ENCODE data around the gene CD79A. TPM values are rescaled to one million over a fixed set of nuclear protein-coding genes. Genes with fewer than 3 reads are reported as not detected.

CD79A gene
- 1 to 10 TPM; 8.6 to 9.3 TPM for total RNA-seq

GRCh38 chr19:41876847-41877832 lies at the start of gene CD79A:
TSS of gene CD79A (plus strand) at chr19:41877279. CDS start at chr19:41877305, 26 bp downstream.

DNA sequence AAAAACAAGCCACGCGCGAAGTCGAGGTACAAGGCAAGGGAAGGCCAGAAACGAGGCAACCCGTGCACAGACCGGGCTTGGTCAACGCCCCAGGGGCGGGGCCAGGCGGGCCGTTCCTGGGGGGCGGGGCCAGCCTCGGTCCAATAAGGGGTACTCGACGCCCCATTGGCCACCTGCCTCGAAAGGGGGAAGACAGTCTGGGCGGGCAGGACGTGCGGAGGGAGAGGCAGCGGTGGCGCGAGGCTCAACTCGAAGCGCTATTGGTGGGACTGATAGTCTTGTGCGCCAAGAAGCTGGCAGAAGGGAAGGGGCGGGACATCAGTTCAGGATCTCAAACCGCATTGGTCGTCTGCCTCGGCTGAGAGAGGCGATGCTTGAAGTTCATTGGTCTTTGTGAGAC lies 32.5 kb upstream of the CD79A start, which contains the start of gene LYPD4:
Gene LYPD4 (minus strand): TSS at position 83 of the 400 bp plus-strand sequence. CDS start 5,398 bp downstream, outside the sequence.

DNA sequence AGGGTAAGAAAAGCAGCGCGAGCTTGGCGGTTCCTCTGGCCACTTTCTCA lies 32.3 kb upstream of the CD79A start, which contains the start of gene DMRTC2:
Gene DMRTC2 (plus strand): TSS at position 42 of the 50 bp plus-strand sequence. CDS start 2,387 bp downstream, outside the sequence.

DNA sequence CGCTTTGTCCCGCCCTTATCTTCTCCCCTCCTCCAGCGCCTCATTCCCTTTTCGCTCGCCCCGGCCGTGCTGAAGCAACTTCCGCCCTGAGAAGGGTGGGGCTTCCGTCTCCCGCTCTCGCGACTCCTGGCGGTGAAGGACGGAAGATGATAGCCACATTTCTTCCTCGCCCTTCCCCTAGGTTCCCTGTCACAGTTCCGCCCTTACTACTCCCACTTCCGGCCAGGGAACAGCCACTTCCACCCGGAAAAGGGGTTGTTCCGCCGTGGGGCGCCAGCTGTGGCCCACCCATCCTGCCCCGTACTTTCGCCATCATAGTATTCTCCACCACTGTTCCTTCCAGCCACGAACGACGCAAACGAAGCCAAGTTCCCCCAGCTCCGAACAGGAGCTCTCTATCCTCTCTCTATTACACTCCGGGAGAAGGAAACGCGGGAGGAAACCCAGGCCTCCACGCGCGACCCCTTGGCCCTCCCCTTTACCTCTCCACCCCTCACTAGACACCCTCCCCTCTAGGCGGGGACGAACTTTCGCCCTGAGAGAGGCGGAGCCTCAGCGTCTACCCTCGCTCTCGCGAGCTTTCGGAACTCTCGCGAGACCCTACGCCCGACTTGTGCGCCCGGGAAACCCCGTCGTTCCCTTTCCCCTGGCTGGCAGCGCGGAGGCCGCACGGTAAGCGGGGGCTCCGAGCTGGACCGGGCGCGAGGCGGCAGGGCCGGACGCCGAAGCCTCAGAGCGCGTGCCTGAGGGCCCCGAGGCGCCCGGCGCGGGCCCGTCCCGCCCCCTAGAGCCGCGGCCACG lies 17.3 kb upstream of the CD79A start, which contains the start of gene RPS19:
Gene RPS19 (plus strand): TSS at position 638 of the 801 bp plus-strand sequence. CDS start 520 bp downstream, outside the sequence.

GRCh38 chr19:41882568-41883462 lies 5.7 kb downstream of the CD79A start, which contains the start of gene ARHGEF1:
TSS of gene ARHGEF1 (plus strand) at chr19:41883184. CDS start at chr19:41888083, 4,899 bp downstream.

GRCh38 chr19:41928221-41928683 lies 51.2 kb downstream of the CD79A start, which contains the start of gene ERFL:
TSS of gene ERFL (minus strand) at chr19:41928449. CDS start at chr19:41912919, 15,530 bp downstream.

Small RNA genes lying within 50 kb of the gene (microRNA-seq; reads per million reads assigned to microRNA genes)
- not detected for gene MIR6797 (ENCODE audit: borderline microRNAs expressed, borderline replicate concordance)

Other genes with a start within 250 kb of the CD79A start
- not detected for gene CEACAM7, start 189.0 kb upstream of the CD79A start, total RNA-seq
- gene CEACAM5, start 168.7 kb upstream of the CD79A start, total RNA-seq: not detected
- not detected for gene CEACAM6, start 121.7 kb upstream of the CD79A start, total RNA-seq
- not detected for gene CEACAM3, start 80.7 kb upstream of the CD79A start, total RNA-seq
- gene LYPD4, start 32.6 kb upstream of the CD79A start, total RNA-seq: not detected
- gene DMRTC2, start 32.2 kb upstream of the CD79A start, total RNA-seq: not detected
- 1,000 to 10,000 TPM; 3,420 to 3,459 TPM for gene RPS19, start 17.0 kb upstream of the CD79A start, total RNA-seq
- 100 to 1,000 TPM; 771 to 829 TPM for gene ARHGEF1, start 5.9 kb downstream of the CD79A start, total RNA-seq
- 1 to 10 TPM; 2.2 to 2.6 TPM for gene ERFL, start 51.2 kb downstream of the CD79A start, total RNA-seq
- 10 to 100 TPM; 75.1 to 78.9 TPM for gene RABAC1, start 82.0 kb downstream of the CD79A start, total RNA-seq
- 1 to 10 TPM; 1.2 to 1.3 TPM for gene ATP1A3, start 117.0 kb downstream of the CD79A start, total RNA-seq
- gene GRIK5, start 192.9 kb downstream of the CD79A start, total RNA-seq: under 1 TPM; 0.38 to 0.67 TPM
- gene ZNF574, start 198.9 kb downstream of the CD79A start, total RNA-seq: 10 to 100 TPM; 13.5 to 14.6 TPM

All from activated naive CD4-positive, alpha-beta T cell treated with anti-CD3 and anti-CD28 coated beads, Interleukin-2, amount 10 ng/mL, durations not matched to agents 5 hours and 36 hours (primary cell).